ENCODE measurements around the gene NKX2-8.

The NKX2-8 gene

GRCh38 chr14:36538051-36538450, 44.4 kb downstream of the NKX2-8 start:
- TF ChIP-seq PPARA (CRISPR knock-in tag; IDR thresholded peaks at IDR 0.05; ENCODE audit: borderline replicate concordance): no peak
- no peak for TF ChIP-seq TCF4 (CRISPR knock-in tag; IDR thresholded peaks at IDR 0.05; ENCODE audit: borderline replicate concordance)
- no peak for TF ChIP-seq TOX (CRISPR knock-in tag; IDR thresholded peaks at IDR 0.05; ENCODE audit: borderline replicate concordance)
- TF ChIP-seq CSDC2 (CRISPR knock-in tag; IDR thresholded peaks at IDR 0.05): no peak
- TF ChIP-seq CSRNP3 (CRISPR knock-in tag; IDR thresholded peaks at IDR 0.05): no peak
- TF ChIP-seq ISL1 (CRISPR knock-in tag; IDR thresholded peaks at IDR 0.05): no peak
- no peak for TF ChIP-seq ZNF8 (CRISPR knock-in tag; IDR thresholded peaks at IDR 0.05)
- TF ChIP-seq GLIS3 (CRISPR knock-in tag; IDR thresholded peaks at IDR 0.05): no peak
- TF ChIP-seq ESRRG (CRISPR knock-in tag; IDR thresholded peaks at IDR 0.05): no peak
- no peak for TF ChIP-seq ZNF70 (CRISPR knock-in tag; IDR thresholded peaks at IDR 0.05)
- no peak for TF ChIP-seq ARNTL (CRISPR knock-in tag; IDR thresholded peaks at IDR 0.05; ENCODE audit: borderline replicate concordance, low read depth)
- ATAC-seq: no peak
